ENCODE measurements around the gene ZNF664.

ZNF664 gene

GRCh38 chr12:124013073-124013472 lies 40.1 kb downstream of the ZNF664 start:
- DNase-seq = no peak

DNA sequence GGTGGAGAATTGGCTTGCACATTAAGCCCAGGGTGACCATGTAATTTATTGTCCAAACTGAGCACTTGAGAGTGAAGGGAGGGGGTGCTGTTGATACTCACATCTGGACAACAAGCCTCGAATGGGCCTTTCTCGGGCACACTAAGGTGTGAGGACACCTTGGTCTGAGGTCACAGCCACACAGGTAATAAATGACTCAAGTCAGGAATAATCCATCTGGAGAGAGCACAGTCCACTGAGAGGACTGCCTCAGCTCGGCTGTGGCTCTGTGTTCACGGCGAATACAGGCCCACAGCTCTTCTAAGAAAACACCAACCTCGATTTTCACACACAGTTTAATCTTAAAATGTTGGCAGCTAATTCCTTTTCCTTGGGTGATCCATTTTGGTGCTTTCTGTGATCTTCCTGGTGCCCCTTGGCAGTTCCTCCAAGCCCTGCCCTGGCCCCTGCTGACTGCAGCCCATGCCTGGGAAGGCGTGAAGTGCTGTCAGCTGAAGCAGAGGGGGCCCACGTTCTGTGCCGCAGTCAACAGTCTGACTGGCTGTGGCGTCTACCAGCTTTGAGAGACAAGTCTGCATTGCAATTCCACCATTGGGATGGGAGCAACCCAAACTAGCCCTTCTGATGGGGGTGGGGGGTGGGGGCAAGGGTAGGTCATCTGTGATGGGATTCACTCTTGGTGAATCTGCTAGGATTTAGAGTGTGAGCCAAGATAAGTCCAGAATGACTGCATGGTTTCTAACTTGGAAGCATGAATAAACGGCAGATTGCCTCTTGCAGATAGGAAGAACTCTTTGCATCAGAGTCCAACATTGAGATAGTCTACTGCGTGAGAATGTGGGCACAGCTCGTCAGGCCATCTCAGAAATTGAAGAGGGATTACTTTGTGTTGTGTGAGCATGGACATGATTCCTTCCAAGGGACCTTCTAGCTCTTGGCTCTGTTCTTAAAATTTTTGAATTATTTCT lies 42.8 kb downstream of the ZNF664 start:
- DNase-seq = no peak

- no peak for DNase-seq
Observed at GRCh38 chr12:124017064-124017463, 44.0 kb downstream of the ZNF664 start.

- DNase-seq = no peak
Observed at GRCh38 chr12:124018539-124018938, 45.5 kb downstream of the ZNF664 start.

DNA sequence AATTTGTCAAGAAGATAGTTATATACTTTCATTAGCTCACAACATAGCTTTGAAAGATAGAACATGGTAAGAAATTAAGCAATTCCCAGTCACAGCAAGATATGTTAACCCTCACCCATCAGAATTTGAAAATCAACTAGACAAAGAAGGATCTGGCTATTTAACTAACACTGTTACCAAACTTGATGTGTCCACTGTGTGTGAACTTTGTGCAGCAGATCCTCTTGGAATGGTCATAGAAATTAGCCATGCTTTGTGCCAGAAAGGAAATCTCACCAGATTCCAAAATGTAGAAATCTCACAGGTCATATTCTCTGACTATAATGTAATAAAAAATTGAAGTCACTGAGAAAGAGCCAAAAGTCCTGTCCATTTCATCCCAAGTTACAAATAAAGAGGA lies 46.1 kb downstream of the ZNF664 start:
- no peak for DNase-seq

DNA sequence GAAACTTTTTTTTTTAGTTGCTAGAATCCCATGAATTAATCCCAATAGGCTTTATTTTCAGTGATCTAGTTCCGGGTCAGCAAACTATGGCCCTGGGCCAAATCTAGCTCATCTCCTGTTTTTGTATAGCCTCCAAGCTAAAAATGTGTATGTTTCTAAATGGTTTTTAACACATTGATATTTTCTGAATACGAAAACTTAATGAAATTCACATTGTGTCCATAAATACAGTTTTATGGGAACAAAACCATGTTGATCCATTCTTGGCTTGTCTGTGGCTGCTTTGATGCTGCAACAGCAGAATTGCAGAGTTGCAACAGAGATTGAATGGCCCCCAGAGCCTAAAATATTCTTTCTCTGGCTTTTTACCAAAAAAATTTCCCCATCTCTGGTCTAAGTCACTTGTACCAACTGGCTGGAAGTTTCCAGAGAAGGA lies 47.5 kb downstream of the ZNF664 start:
- DNase-seq = no peak

DNA sequence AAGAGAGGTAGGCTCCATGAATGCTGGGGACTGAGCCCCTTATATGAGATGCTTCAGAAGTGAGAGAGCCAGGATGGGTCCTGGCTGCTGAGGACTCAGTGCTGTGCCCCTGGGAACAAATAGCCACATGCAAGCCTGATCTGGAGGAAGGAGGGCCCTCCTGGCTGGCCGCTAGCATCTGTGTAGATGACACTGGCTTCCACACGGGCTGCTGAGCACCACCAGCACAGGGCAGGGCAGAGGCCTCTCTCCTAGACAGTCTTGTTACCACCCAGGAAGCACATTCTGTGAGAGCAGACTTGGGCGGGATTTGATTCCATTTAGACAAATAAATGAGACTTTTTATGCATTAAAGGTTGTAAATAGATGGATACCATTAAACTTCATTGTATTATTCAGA lies 48.0 kb downstream of the ZNF664 start:
- DNase-seq = no peak

DNA sequence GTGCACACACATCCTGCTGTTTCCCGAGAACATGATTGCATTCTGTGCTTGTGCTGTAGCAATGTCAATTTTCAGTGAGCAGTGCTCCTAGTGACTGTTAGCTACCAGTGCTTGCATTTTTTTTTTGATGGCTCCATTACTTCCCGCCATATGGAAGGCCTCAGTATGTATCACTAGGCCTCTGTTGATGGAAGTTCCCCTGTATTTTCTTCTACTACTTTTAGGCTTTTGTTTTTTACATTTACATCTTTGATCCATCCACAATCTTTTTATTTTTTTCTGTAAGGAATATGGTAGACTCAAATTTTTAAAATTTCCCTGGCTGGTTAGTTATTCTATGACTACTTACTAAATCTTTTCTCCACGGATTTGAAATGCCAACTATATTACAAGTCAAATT lies 49.1 kb downstream of the ZNF664 start:
- no peak for DNase-seq

- no peak for DNase-seq
Observed at GRCh38 chr12:124024263-124024678, 51.3 kb downstream of the ZNF664 start.

DNA sequence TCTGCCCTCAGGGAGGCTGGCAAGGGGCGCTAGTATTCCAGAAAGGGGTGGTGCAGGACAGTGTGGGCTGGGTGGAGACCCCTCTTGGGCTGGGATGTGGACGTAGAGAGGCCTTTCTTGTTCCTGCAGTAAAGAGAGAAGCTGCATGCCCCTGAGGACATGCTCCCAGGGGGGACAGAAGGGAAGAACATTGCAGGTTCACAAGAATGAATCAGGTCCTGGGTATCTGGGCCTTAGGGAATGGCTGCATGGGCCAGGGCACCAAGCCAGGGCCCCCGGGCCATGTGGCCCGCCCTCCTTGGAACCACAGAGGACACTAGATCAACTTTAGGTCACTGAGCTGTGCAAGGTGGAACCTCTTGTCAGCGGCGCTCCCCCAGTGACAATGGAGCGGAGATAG lies 51.8 kb downstream of the ZNF664 start:
- DNase-seq = no peak

- no peak for DNase-seq
Observed at GRCh38 chr12:124025661-124026060, 52.6 kb downstream of the ZNF664 start.

GRCh38 chr12:124026755-124027745 lies 54.0 kb downstream of the ZNF664 start:
- DNase-seq = no peak

DNA sequence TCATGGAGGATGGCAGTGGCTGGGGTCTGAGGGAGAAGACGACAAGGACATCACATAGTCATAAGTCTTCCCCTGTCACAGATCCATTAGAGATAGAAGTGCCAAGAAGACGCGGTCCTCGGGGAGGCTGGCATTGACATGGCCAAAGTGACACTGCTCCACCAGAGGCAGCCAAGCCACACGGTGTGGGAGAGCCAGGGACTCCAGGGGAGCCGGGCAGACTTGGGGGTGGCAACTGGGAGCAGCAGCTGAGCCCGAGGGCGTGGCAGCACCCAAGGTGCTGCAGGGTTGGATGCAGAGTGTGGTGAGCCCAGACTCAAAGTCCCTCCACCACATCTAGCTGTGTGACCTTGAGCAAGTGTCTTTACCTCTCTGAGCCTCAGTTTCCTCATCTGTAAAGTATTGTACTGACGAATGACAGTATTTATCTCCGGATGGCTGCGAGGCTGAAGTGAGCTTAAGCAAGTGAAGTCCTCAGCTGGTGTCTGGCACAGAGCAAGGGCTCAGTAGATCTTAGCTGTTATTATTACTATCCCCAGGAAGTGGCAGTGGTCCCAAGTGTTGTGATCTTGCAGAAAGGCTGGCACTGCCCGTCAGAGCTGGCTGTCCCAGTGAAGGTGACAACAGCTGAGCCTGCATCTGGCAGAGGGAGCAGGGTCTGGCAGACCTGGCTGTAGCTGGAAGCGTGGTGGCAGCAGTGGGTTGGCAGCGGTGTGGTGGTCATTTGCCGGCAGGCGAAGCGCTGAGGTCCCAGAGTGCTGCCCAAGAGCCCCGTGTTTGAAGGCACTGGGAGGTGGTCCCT lies 54.9 kb downstream of the ZNF664 start:
- DNase-seq = no peak

GRCh38 chr12:124028555-124028925 lies 55.5 kb downstream of the ZNF664 start:
- no peak for DNase-seq

DNA sequence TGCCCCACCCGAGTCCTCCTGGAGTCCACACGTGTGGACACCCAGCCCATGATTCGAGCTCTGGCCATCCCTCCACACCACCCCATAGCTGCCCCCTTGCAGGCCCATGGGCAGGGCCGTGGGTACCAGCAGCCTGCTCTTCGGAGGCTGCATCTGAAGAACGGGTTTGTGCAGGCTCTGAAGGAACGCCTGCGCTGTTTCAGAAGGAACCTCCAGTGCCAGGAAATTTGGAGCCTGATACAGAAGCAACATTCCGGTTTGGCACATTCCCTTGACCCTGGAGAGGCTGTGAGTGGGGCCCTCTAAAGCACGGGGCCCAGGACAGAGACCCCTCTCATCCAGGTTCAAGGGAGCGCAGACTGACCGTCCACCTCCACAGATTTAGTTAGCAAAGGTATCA lies 57.0 kb downstream of the ZNF664 start:
- DNase-seq = no peak

- no peak for DNase-seq
Observed at GRCh38 chr12:124030510-124030909, 57.5 kb downstream of the ZNF664 start.

- DNase-seq = no peak
Observed at GRCh38 chr12:124031058-124031457, 58.0 kb downstream of the ZNF664 start.

DNA sequence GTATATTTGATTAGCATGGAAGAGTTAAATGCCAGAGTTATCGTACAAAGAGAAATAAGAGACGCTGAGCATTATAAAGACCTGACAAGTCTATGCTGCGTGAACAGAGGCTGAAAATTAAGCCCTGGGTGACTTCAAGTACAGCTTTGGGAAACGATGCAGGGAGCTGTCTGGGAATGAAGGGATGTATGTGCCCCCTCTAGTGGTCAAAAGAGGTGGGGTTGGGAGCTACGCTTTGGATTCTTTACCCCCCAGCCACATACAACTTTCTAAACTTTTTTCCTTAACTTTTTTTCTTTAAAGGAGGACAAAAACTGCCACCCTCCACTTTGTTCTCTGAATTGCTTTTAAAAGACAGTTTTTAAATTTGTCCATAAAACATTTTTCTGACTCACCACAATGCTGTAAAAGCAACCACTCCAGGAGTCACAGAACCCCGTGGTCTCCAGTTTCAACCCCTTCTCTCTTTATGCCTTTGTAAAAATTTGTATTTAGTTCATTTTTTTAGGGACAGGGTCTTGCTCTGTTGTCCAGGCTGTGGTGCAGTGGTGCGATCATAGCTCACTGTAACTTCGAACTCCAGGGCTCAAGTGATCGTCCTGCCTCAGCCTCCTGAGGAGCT lies 59.4 kb downstream of the ZNF664 start:
- peak; percentile 35 for DNase-seq

DNA sequence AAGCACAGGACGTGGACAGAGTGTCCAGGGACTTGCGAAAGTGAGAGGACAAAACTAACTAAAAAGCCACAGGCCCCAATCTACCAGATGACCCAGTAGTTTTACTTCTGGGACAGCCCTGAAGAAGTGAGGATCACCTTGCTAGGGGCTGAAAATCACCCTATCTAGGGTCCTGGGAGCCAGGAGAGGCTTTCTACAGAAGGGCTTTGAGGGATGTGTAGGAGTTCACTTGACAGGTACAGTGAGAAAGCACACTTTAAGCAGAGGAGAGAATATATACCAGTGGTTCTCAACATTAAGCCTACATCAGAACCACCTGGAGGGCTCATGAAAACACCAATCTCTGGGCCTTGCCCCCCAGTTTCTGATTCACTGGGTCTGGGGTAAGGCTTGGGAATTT lies 60.8 kb downstream of the ZNF664 start:
- no peak for DNase-seq

DNA sequence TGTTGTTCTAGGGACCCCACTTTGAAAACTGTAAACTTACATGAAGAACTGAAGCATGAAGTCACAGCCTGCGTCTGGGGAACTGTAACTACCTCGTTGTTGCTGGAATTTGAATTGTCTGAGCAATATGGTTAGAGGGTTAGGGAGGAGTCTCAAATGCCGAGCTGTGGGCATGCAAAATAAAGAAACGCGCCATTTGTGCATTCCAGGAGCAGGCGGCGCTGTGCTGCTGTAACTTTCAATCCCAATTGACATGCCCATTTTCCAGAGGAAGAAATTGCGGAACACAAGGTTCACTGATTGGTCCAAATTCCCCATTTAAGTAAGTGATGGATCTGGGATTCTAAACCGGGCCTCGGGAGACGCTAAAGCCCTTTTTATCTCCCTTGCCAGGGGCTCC lies 61.3 kb downstream of the ZNF664 start:
- DNase-seq = no peak

DNA sequence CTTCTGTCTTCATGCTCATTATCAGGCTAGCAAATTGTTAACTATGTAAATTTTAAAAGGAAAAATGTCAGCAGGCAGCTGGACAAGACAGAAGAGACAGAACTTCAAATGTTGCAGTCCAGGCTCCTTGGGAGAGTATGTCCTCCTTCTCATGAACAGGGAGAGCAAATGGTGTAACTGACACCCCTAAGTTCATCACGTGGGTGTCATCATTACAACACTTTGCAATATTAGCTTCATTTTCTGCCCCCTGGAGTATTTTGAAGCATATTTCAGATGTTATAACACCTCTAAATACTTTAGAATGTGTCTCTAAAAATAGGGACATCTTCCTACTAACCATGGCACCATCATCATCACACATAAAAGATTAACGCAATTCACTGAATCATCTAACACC lies 62.1 kb downstream of the ZNF664 start:
- no peak for DNase-seq

- no peak for DNase-seq
Observed at GRCh38 chr12:124036171-124036598, 63.2 kb downstream of the ZNF664 start.

Data from stimulated activated CD8-positive, alpha-beta memory T cell treated with anti-CD3 and anti-CD28 coated beads, Interleukin-4, amount 100 ng/mL, for 48 hours (primary cell).